HFF-Myc (cell line): ENCODE data around the gene FAM181B.

Source experiments
- DNase-seq: peaks from one replicate; pipeline ENCODE4 v3.0.0-alpha.2; 2011; ENCODE audit warnings: low read depth; ENCODE audit errors: extremely low read depth
- H3K4me3 ChIP-seq: replicated peaks from 2 replicates; pipeline ENCODE4 v1.5.1; 2011; ENCODE audit warnings: low read depth, mild to moderate bottlenecking, control low read depth, low read length
- TF ChIP-seq, protein P1 (sequence below): IDR thresholded peaks from 2 replicates; pipeline ENCODE4 v1.5.1; 2012; ENCODE audit warnings: mild to moderate bottlenecking, low read depth, low read length, control low read depth; ENCODE audit errors: missing control alignments

Gene FAM181B

GRCh38 chr11:82771781-82772180 is 38.1 kb upstream of the FAM181B start:
- H3K4me3 ChIP-seq, result no peak overlapping the region
- TF ChIP-seq, protein P1, sequence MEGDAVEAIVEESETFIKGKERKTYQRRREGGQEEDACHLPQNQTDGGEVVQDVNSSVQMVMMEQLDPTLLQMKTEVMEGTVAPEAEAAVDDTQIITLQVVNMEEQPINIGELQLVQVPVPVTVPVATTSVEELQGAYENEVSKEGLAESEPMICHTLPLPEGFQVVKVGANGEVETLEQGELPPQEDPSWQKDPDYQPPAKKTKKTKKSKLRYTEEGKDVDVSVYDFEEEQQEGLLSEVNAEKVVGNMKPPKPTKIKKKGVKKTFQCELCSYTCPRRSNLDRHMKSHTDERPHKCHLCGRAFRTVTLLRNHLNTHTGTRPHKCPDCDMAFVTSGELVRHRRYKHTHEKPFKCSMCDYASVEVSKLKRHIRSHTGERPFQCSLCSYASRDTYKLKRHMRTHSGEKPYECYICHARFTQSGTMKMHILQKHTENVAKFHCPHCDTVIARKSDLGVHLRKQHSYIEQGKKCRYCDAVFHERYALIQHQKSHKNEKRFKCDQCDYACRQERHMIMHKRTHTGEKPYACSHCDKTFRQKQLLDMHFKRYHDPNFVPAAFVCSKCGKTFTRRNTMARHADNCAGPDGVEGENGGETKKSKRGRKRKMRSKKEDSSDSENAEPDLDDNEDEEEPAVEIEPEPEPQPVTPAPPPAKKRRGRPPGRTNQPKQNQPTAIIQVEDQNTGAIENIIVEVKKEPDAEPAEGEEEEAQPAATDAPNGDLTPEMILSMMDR, result no peak
- DNase-seq, result no peak

- no peak for DNase-seq
- H3K4me3 ChIP-seq, result no peak overlapping the region
- TF ChIP-seq, protein P1, result no peak
Measured at GRCh38 chr11:82767123-82767522, 33.5 kb upstream of the FAM181B start.

DNA sequence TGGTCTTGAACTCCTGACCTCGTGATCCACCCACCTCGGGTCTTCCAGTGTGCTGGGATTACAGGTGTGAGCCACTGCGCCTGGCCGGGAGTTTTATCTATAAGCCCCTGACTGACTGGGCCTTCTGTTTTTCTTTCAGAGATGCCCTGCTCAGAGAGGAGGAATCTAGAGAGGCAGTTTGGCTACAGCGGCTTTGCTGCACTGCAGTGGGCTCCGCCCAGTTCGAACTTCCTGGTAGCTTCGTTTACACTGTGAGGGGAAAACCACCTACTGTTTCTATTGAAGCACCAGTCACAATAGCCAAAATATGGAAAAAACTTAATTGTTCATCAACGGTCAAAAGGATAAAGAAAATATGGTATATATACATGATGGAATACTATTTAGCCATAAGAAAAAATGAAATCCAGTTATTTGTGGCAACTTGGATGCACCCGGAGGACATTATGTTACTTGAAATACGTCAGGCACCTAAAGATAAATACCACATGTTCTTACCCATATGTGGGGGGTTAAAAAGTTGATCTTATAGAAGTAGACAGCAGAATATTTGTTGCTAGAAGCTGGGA is 31.9 kb upstream of the FAM181B start:
- no peak for DNase-seq
- no peak overlapping the region for H3K4me3 ChIP-seq
- TF ChIP-seq, protein P1, result no peak

DNA sequence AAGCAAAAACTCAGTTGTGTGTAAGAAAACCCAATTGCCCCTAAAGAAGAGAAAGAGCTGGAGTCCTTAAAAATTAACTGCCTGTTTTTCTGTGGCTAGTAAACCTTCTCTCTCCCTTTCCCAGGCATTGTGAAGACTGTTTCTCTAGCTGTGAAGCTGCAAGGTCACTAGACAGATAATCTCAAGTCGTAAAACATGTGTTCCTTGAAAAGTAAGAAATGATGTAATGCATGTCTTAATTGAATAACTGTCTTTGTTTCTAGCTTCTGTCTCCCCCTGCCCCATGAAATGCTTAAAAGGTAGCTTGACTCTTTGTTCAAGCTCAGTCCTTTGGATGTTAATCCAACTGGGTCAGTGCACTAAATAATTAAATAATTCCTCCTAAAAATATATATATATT is 29.5 kb upstream of the FAM181B start:
- H3K4me3 ChIP-seq, result no peak overlapping the region
- TF ChIP-seq, protein P1, result no peak
- no peak for DNase-seq

GRCh38 chr11:82759649-82760048 is 26.0 kb upstream of the FAM181B start:
- no peak overlapping the region for H3K4me3 ChIP-seq
- DNase-seq, result no peak
- TF ChIP-seq, protein P1, result no peak

GRCh38 chr11:82757660-82758357 is 24.1 kb upstream of the FAM181B start:
- TF ChIP-seq, protein P1, result no peak
- H3K4me3 ChIP-seq, result no peak overlapping the region
- no peak for DNase-seq
